ENCODE measurements around the gene ABHD17B. TPM values are rescaled to one million over a fixed set of nuclear protein-coding genes. Genes with fewer than 3 reads are reported as not detected.

Gene ABHD17B
- total RNA-seq, 1 experiment from 2014 or later = 21.1 TPM

DNA sequence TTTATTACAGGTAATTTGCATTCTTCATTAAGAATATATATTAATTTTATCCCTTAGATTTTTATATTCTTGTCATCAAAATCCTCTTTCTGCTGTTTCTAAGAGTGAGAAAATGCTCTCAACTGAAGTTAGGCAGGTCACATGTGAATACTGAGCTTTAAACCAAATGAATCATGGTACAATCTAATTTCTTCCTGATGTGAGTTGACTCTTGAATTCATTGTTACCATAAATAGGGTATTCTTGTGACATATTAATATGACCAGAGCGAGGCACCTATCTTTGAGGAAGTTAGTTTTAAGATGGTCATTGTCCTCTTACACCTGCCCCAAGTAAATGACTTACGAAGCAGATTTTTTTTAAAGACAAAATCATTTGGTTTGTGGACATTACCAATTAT lies 17.8 kb upstream of the ABHD17B start:
- DNase-seq (ENCODE audit: low read depth, low spot score) (no peak), ATAC-seq (no peak)
- intact Hi-C loops (cut with micrococcal nuclease; ENCODE audit: unreplicated experiment) = no loop called here
- Histone ChIP-seq H3K4me3 (ENCODE audit: low read depth in 2 of 2, low read length in 2 of 2) (no peak overlapping the region), H3K27me3 (ENCODE audit: control insufficient read depth, insufficient read depth, low read length) (no peaks in the 10 kb centered on the region), H3K36me3 (ENCODE audit: control insufficient read depth, insufficient read depth, low read length) (peaks cover 2% of the 10 kb centered on the region; the same call in 1 of the 2 replicates), H3K4me1 (ENCODE audit: control insufficient read depth, insufficient read depth, low read length) (no peaks in the 10 kb centered on the region; the same call in none of the 2 replicates), H3K27ac (ENCODE audit: low read length) (no peak overlapping the region), H3K9me3 (ENCODE audit: control insufficient read depth, insufficient read depth, low read depth, low read length) (no peaks in the 10 kb centered on the region)
- in situ Hi-C loops (cut with HindIII; ENCODE audit: low pct_unique_long_range_greater_than_20kb, low sequenced_read_pairs) = no loop called here
- BruUV-seq (replicated peaks) = no TSS peak
- POLR2A ChIA-PET = no interaction called here
- CTCF ChIA-PET = no interaction called here
- TF ChIP-seq POLR2AphosphoS5 (IDR thresholded peaks at IDR 0.05; ENCODE audit: low read depth, low read length) (no peak), TCF7L2 (IDR thresholded peaks at IDR 0.05; ENCODE audit: low read depth, low read length) (no peak)
- TF ChIP-seq, protein P1, sequence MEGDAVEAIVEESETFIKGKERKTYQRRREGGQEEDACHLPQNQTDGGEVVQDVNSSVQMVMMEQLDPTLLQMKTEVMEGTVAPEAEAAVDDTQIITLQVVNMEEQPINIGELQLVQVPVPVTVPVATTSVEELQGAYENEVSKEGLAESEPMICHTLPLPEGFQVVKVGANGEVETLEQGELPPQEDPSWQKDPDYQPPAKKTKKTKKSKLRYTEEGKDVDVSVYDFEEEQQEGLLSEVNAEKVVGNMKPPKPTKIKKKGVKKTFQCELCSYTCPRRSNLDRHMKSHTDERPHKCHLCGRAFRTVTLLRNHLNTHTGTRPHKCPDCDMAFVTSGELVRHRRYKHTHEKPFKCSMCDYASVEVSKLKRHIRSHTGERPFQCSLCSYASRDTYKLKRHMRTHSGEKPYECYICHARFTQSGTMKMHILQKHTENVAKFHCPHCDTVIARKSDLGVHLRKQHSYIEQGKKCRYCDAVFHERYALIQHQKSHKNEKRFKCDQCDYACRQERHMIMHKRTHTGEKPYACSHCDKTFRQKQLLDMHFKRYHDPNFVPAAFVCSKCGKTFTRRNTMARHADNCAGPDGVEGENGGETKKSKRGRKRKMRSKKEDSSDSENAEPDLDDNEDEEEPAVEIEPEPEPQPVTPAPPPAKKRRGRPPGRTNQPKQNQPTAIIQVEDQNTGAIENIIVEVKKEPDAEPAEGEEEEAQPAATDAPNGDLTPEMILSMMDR (IDR thresholded peaks at IDR 0.05) = no peak

DNA sequence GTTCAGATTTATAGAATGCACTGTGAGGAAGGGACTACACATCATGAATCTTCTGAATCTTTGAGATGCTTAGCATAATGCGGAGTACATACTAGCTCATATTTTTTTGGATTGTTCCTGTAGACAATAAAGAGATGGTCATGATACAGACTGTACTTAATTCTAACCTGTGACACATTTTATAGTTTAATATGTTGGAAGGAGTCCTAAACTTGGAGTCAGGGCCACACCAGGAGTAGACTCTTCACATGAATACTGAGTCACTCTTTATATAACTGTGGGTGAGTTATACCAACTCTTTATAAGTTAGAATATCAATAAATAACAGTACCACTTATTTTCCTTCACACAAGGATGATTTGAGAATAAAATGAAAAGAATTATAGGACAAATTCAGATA lies 17.4 kb upstream of the ABHD17B start:
- POLR2A ChIA-PET = no interaction called here
- DNase-seq (ENCODE audit: low read depth, low spot score) (no peak), ATAC-seq (no peak)
- TF ChIP-seq TCF7L2 (IDR thresholded peaks at IDR 0.05; ENCODE audit: low read depth, low read length) (no peak), SIN3A (IDR thresholded peaks at IDR 0.05; ENCODE audit: borderline replicate concordance, insufficient read depth, low read depth, low read length) (no peak), POLR2AphosphoS5 (IDR thresholded peaks at IDR 0.05; ENCODE audit: low read depth, low read length) (no peak)
- TF ChIP-seq, protein P1 (IDR thresholded peaks at IDR 0.05) = no peak
- TF ChIP-seq, protein P2, sequence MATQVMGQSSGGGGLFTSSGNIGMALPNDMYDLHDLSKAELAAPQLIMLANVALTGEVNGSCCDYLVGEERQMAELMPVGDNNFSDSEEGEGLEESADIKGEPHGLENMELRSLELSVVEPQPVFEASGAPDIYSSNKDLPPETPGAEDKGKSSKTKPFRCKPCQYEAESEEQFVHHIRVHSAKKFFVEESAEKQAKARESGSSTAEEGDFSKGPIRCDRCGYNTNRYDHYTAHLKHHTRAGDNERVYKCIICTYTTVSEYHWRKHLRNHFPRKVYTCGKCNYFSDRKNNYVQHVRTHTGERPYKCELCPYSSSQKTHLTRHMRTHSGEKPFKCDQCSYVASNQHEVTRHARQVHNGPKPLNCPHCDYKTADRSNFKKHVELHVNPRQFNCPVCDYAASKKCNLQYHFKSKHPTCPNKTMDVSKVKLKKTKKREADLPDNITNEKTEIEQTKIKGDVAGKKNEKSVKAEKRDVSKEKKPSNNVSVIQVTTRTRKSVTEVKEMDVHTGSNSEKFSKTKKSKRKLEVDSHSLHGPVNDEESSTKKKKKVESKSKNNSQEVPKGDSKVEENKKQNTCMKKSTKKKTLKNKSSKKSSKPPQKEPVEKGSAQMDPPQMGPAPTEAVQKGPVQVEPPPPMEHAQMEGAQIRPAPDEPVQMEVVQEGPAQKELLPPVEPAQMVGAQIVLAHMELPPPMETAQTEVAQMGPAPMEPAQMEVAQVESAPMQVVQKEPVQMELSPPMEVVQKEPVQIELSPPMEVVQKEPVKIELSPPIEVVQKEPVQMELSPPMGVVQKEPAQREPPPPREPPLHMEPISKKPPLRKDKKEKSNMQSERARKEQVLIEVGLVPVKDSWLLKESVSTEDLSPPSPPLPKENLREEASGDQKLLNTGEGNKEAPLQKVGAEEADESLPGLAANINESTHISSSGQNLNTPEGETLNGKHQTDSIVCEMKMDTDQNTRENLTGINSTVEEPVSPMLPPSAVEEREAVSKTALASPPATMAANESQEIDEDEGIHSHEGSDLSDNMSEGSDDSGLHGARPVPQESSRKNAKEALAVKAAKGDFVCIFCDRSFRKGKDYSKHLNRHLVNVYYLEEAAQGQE (IDR thresholded peaks at IDR 0.05; ENCODE audit: insufficient read depth in 1 of 2, low read depth in 2 of 2, low read length in 1 of 2) = no peak
- in situ Hi-C loops (cut with HindIII; ENCODE audit: low pct_unique_long_range_greater_than_20kb, low sequenced_read_pairs) = no loop called here
- Histone ChIP-seq H3K36me3 (ENCODE audit: control insufficient read depth, insufficient read depth, low read length) (peaks cover 2% of the 10 kb centered on the region; the same call in 1 of the 2 replicates), H3K27me3 (ENCODE audit: control insufficient read depth, insufficient read depth, low read length) (no peaks in the 10 kb centered on the region), H3K9me3 (ENCODE audit: control insufficient read depth, insufficient read depth, low read depth, low read length) (no peaks in the 10 kb centered on the region), H3K4me1 (ENCODE audit: control insufficient read depth, insufficient read depth, low read length) (no peaks in the 10 kb centered on the region; the same call in 1 of the 2 replicates), H3K27ac (ENCODE audit: low read length) (no peak overlapping the region), H3K4me3 (ENCODE audit: low read depth in 2 of 2, low read length in 2 of 2) (no peak overlapping the region)
- BruUV-seq (replicated peaks) = no TSS peak
- CTCF ChIA-PET = no interaction called here
- intact Hi-C loops (cut with micrococcal nuclease; ENCODE audit: unreplicated experiment) = no loop called here

Data from Panc1 (cell line).